HG03469 (cell line): ENCODE measurements around the gene FUZ.
A peak's percentile ranks its signal among the peaks of the same experiment; 100 is the strongest.

Experiments
- ATAC-seq: cut with Tn5 transposase; IDR thresholded peaks from one replicate; pipeline ENCODE4 v1.9.1; 2021; ENCODE audit warnings: mild to moderate bottlenecking, moderate library complexity, moderate number of reproducible peaks; ENCODE audit not compliant: unreplicated experiment

FUZ gene

DNA sequence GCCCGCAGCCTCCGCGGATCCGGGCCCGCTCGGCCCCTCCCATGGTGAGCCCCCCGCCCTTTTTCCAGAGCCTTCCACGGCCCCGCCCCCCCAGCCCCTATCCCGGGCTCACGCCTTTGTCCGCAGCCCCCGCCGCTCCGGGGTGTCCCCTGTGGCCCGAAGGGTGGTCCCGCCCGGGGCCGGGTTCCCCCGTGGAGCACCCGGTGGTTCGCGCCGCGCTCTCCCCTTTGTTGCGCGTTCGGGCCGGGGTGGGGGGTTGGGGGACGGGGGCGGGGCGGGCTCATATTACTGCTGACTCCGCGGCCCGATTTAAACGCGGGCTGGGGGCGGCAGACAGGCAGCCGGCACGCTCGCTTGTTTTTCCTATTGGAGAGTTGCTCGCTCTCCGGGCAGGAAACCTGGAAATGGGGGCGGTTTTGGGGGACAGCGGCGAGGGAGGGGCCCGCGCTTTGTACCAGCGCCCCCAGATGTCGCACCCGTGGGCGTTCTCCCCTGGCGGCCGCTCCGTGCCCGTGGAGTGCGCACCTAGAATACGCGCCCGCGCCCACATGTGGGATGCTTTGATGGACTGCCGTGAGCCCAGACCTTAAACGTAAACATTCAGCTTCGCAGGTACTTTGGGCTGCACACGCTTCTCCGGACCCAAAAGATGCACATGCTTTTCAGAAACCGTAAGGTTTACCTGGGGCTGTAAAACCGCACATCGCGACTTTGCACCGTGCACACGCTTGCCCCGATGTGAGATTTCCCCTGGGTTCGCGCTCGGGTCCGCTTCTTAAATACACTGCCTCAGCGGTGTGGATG, 38.6 kb upstream of the FUZ start:
- ATAC-seq: no peak

GRCh38 chr19:49850487-49851342, 37.6 kb upstream of the FUZ start, which contains the start of gene PTOV1:
Gene PTOV1, plus strand, starts transcription at chr19:49851159.
- peak; percentile 34 for ATAC-seq

- ATAC-seq: peak; percentile 3
Observed at GRCh38 chr19:49850221-49850486, 37.1 kb upstream of the FUZ start.

- ATAC-seq: no peak
Observed at GRCh38 chr19:49849433-49850220, 36.5 kb upstream of the FUZ start.

DNA sequence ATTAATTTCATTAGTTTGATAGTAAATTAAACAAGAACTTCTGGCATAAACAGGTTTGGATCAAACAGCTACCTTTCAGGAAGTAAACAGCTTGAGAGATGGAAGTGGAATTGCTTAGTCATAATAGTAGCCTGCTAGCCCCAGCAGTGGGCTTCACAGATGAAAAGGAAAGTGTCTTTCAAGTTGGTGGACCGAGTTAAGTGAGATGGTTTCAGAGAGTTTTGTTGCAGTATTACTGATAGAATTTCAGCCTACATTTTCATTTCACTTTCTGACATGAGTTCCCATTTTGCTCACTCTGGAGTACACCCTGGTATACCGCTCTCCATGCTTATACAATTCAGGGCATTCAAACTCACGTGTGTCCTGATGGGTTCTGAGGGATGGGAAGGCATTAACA, 35.8 kb upstream of the FUZ start:
- ATAC-seq: no peak

DNA sequence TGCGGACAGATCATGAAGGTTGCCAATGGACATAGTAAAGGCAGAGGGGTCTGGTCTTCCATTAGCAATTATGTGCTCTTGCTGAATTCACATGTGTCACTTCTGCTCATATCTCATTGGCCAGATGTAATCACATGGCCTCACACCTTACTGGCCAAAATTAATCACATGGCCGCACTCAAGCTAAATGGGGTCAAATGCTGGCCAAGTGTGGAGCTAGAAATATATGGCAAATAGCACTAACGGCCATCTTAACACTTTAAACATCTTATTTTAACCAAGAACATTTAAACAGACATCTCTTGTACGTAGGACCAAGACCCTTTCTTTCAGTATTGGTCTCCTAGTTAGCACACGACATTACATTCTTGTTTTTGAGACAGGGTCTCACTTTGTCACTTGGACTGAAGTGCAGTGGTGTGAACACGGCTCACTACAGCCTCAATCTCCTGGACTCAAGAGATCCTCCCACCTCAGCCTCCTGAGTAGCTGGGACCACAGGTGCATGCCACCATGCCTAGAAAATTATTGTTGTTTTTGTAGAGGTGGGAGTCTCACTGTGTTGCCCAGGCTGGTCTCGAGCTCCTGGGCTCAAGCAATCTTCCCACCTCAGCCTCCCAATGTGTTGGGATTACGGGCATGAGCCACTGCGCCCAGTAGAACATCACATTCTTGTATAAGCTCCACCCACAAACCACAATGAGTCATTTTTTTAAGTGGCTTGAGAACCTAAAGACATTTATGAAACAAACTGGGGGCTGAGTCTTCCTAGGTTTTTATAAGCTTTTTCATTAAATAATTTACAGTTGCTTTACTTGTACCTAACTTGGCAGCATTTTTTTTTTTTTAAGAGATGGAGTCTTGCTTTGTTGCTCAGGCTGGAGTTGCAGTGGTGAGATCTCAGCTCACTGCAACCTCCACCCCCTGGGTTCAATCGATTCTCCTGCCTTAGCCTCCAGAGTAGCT, 34.9 kb upstream of the FUZ start:
- no peak for ATAC-seq

DNA sequence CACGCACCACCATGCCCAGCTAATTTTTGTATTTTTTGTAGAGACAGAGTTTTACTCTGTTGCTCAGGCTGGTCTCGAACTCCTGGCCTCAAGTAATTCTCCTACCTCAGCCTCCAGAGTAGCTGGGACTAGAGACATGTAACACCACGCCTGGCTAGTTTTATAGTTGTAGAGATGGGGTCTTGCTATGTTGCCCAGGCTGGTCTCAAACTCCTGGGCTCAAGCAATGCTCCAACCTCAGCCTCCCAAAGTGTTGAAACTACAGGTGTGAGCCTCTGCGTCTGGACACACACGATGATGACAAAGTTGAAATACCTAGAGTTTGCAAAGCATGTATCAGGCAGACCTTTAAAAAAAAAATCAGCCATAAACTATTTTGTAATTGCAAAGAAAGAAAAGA, 33.3 kb upstream of the FUZ start:
- ATAC-seq: no peak

- ATAC-seq: no peak
Observed at GRCh38 chr19:49845414-49845813, 32.3 kb upstream of the FUZ start.

GRCh38 chr19:49844138-49845095, 31.3 kb upstream of the FUZ start:
- ATAC-seq: no peak

DNA sequence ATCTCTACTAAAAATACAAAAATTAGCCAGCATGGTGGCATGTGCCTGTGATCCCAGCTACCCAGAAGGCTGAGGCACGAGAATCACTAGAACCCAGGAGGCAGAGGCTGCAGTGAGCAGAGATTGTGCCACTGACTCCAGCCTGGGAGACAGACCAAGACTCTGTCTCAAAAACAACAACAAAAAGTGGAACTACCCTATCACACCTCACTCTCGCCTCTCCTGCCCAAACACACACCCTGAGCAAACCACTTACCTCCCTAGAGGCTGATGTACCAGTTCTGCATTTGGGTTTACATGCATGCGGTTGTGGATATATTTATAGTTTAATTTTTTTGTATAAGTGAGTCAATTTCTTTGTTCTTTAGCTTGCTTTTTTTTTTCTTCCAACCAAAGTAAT, 30.2 kb upstream of the FUZ start:
- no peak for ATAC-seq

DNA sequence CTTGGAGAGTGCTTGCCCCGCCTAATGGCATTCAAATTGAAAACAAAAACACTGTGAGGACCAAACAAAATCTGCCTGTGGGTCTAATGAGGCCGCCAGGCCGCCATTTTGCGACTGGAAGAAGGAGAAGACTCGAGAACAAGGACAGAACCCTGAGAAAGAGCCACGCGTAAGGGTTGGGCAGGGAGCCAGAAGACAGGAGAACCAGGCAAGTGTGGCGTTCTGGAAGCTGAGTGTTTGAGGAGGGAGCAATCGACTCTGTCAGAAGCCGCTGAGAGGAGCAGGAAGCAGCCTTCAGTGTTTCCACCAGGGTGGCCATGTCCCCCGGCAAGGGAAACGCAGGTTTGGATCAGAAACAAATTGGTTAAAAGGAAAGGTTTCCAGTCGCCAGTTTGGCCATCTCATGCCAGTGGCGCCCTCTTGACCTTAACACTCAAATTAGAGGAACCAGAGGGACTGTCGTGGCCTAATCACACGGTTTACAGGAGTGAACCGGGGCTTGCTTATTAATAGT, 27.7 kb upstream of the FUZ start:
- no peak for ATAC-seq

DNA sequence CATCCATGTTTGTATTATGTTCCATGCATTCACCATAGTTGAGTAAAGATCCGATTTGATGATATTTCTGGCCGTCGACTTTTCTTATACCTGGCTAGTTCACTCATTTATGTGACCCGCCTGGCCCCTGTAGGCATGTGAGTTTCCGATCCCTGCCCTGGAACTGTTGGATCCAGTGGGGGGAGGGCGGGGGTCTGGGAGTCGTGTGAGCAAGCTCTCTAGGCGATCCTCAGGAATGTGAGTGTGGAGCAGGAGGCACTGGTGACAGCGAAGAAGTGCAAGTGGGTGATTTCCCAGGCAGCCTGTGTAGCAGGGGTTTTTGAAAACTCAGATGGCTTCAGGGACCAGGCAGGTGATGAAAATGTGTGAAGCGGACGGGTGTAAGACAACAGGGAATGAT, 27.2 kb upstream of the FUZ start:
- no peak for ATAC-seq

DNA sequence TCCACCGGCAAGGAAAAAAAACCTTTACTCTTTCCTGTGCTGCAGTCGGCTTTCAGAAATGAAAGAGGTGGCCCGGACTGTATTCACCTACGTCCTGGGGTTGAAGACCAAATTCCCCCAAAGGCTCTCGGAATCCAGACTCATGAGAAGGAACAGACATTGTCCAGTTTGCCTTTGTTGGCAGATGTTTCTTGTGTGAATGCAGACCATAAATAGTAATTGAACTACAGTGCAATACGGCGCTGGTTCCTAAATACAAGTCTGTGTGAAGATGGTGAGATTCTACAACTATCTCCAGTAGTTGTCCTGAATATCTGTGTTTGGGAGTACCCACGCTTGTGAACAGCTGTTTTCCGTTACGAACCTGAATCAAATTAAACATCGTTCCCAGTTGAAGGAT, 26.6 kb upstream of the FUZ start:
- ATAC-seq: no peak

DNA sequence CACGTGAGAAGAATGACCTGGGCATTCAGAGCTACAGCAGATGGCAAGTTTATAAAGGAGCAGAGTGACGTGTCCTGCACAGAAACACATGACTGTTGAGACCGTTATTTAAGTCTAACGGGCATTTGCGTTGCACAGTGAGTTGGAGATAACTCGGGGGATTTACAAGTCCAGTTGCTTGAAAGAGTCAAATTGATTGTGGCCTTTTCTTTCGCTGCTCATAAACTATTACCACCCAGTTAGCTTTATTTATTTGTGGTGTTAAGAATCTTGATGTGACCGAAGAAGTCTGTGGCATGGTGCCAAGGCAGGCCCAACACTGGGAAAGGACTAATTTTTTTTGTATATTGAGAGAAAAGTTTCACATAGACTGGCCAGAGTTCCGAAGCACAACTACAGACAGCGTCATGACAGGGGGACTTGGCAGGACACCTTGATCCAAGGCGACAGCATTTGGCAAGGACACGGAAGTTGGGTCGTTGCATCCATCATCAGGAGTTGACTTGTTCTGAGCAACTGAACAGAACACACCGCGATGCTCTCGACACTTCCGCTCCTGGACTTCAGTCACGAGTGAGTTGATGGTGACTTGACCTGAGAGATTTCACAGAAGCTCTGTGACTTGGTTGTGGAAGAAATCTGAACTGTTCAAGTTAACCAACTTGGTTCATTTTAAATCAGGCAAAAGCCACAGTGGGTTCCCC, 25.9 kb upstream of the FUZ start:
- ATAC-seq: no peak

DNA sequence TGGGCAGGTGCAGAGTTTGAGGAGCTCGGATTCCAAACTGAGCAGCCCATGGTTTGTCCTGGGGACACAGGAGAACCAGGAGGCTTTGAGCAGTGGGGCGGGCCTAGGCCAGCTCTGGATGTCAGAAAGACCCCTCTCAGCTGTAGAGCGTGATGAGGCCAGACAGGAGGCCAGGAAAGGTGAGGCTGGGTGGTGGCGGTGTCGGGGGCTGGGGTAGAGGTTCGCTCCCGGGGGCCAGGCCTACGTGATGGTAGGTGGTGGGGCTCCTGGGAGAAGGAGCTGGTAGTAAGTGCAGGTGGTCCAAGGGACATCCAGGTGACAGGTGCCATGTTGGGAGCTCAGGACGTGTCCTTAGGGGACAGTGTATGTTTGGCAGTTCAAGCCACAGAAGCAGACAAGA, 24.3 kb upstream of the FUZ start:
- ATAC-seq: no peak

GRCh38 chr19:49837009-49837310, 23.9 kb upstream of the FUZ start:
- no peak for ATAC-seq

DNA sequence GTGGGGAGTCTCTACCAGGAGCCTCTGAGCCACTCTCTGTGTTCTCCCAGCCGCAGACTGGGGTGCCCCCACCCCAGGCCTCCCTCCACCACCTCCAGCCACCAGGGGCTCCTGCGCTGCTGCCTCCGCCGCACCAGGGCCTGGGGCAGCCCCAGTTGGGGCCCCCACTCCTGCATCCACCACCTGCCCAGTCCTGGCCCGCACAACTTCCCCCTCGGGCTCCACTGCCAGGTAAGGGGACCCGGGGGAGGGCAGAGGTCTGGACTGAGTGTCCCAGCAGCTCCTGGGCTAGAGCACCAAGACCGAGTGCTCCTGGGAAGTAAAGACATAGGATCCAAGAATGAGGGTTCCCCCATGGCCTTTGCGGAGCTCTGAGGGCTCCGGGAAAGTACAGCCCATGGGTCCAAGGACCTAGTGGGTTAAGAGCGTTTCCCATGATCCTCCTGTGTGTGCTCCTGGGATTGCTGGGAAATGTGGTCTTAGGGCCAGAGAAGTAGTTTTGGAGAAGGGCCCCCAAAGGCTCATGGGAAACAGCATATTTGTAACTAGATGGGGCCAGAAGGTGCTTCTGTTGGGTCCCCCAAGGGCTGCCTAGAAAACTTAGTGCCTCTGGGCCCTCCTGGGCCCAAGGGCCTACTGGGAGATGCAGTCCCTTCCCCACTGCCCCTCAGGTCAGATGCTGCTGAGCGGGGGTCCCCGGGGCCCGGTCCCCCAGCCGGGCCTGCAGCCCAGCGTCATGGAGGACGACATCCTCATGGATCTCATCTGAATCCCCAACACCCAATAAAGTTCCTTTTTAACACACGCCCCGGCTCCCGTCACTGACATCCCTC, 23.3 kb upstream of the FUZ start:
- ATAC-seq: no peak

- ATAC-seq: no peak
Observed at GRCh38 chr19:49835562-49835961, 22.5 kb upstream of the FUZ start.
